Activated gamma-delta T cell treated with Interleukin-2 at 50 U/mL for 16 hours (primary cell): ENCODE measurements around the gene NFASC.
A peak's percentile ranks its signal among the peaks of the same experiment; 100 is the strongest.

ENCODE experiments used
- DNase-seq: peaks from one replicate; pipeline ENCODE4 v3.0.0-alpha.2; 2020

The NFASC gene

DNA sequence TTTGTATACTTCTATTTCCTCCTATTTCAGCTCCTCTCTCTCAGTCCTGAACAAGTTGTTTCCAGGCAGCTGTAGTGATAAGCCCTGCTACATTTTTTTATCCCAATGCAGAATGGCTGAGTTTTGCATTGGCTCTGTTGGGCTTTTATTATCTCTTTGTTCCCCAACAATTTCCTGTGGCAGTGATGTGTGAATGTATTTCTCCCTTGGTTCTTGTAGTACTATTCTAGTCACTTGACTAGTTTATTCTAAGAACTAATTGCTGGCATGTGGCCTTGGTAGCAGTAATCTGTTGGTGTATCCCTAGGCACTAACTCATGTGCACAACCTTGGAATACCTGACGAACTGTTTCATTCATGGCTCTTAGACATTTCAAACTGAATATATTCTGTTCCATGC lies 60.7 kb downstream of the NFASC start:
- DNase-seq, result no peak

GRCh38 chr1:204931768-204932572 lies 61.3 kb downstream of the NFASC start:
- no peak for DNase-seq

- no peak for DNase-seq
Observed at GRCh38 chr1:204932573-204932909, 61.9 kb downstream of the NFASC start.

DNA sequence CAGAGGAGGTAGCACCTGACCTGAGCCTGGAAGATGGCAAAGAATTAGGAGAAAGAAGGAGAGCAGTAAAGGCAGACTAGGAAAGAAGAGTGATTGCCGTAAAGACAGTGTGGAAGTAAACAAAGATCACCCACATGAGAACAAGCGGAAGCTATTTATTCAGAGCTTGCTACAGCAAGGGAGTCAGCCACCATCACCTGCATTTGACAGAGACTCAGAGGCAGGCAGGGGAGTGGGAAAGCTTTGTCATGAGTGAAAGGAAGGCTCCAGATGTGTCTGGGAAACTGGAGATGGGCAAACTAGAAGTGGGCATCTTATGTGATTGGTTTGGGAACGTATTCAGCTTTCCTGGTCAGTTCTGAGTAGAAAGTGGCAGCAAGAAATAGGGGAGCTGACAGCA lies 64.5 kb downstream of the NFASC start:
- no peak for DNase-seq

GRCh38 chr1:204936765-204937164 lies 66.1 kb downstream of the NFASC start:
- DNase-seq, result no peak

- DNase-seq, result no peak
Observed at GRCh38 chr1:204937901-204938300, 67.2 kb downstream of the NFASC start.

DNA sequence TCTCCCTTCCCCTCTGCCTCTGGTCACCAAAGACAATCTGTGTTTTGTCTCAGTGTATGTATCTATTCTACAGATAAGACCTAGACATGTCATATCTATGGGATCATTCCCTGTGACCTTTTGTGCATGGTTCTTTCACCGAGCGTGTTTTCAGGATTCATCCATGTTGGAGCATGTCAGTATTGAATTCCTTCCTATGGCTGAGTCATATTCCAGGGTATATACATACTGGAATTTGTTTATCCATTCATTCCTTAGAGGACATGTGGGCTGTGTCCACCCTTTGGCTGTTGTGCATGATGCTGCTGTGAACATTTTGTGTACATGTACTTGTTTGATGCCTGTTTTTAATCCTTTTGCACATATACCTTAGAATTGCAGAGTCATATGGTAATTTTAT lies 69.9 kb downstream of the NFASC start:
- no peak for DNase-seq

DNA sequence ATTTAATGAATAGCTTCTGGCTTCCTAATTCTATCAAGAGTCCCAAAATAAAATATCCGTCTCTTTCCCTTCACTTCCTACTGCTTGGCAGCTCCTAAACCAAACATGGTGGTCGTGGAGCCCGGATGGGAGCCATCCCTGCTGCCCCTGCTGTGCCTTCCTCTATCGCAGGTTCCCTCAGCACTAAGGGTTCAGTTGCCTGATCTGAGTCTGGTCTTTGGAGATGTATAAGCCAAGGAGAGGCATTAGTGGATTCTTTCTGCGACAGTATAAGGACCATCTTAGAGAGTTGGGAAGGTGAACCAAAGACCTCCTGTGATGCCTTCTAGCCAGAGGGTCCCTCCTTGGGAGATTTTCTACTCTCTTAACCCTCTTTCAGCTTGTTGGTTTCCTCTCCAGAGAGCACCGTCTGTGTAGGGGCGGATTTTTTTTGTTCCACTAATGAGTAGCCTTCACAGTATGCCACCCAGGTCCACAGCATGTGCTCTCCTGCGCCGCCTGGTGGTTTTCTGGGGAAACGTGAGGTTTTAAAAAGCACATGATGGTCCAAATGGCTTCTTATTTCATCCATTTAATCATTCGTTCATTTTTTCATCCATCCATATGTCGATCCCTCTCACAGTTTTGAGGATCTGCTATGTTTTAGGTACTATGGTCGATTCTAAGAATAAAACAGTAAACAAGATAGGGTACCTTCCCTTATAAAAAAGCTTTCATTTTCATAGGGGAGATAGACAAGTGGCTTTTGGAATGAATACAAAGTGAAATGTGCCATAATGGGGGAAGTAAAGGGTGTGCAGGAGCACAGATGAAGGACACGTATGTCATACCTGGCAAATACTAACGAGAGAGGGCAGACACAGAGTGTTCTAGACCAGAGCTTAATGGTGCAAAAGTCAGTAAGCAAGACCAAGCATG lies 71.0 kb downstream of the NFASC start:
- DNase-seq, result peak; percentile 27

- no peak for DNase-seq
Observed at GRCh38 chr1:204943495-204943894, 72.8 kb downstream of the NFASC start.

DNA sequence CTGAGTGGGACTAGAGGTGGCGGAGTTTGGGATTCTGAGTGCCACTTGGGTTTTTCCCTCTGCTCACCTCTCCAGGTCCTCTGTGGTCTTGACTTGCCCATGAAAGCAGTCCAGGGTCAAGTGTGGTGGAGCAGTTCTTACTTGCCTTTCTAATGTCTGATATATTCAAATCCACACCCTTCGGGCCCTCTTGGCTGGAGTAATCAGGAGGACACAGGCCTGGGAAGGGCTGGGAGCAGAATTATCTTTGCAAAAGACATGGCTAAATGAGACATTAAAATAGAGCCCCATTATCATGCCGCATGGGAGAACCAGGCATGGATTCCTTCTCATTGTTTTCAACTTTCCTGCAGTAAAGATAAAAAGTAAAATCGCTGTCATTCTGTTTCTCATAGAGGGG lies 74.0 kb downstream of the NFASC start:
- no peak for DNase-seq

DNA sequence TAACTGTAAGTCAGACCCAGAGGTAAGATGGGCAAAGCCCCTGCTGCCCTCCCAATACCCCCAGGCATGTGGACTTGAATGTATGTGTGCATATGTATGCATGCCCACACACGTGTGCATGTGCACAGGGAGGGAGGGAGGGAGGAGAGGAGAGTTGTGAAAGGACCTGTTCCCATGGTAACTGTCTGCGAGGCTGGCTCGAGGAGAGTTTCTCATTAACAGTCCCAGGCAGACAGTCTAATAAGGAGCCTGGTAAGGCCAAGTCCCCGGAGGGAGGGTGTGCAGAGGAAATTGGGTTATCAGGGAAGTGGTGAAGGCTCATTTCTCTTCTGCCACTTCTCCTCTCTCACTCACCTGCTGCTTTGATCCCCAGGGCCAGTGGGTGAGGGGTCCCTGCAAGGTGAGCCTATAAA lies 74.9 kb downstream of the NFASC start:
- DNase-seq, result no peak

GRCh38 chr1:204946640-204947039 lies 76.0 kb downstream of the NFASC start:
- no peak for DNase-seq

- no peak for DNase-seq
Observed at GRCh38 chr1:204947338-204947737, 76.7 kb downstream of the NFASC start.

DNA sequence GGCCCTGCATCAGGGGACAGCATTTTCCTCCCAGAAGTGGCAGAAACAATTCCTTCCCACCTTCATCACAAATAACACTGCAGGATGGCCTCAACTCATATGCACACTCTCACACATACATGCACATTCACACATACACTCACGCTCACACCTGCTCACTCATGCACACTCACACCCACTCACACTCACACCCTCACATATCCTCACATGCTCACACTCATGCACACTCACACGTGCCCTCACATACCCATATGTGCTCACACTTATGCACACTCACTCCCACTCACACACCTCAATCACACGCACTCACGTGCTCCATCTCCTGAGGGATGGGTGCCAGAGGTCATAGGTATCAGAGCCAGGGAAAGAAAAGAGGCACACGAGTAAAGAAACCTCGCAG lies 77.1 kb downstream of the NFASC start:
- no peak for DNase-seq

DNA sequence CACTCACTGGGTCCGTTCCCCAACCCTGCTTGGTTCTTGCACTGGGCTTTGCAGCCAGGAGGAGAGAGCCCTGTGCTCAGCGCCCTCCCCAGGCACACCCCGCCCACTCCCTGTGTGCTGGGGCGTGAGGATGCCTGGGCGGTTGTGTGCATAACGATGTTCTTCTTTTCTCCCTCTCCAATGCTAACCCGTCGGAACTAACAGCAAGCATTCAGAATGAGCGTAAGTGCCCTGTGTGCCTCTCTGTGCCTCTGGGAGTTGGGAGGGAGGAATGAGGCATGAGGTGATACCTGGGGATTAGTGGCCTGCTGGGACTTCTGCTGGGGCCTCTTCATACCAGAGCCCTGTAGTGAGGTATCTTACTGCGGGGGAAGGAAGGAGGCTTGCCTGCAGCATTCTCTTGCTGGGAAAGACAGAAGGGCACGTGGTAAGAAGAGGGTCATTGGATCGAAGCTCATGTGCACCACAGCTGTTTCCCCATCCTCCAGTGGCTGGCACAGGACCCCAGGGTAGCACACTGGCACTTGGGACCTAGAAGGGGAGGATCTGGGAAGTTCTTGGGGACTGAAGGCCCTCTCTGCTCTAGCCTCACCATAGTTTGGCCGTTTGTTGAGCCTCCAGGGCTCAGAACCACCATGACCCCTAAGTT lies 79.8 kb downstream of the NFASC start:
- DNase-seq, result no peak

GRCh38 chr1:204958317-204959307 lies 88.0 kb downstream of the NFASC start:
- DNase-seq, result no peak

DNA sequence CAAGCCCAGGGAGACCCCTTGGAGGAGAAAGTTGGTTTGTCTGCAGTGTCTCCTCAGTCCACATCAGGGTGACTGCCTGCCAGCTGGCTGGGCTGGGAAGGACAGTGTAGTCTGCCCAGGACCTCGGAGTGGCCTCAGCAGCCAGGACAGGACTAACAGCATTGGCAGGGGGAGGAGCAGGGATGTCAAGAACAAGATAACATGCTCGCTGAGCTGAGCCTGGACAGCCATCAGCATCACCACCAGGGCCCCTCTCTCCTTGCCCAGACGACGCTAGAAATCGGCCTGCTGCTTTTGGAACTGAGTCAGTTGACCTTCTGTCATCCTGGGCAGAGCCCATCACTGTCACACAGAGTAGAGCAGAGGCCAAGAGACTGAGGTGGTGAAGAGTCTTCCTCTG lies 88.7 kb downstream of the NFASC start:
- no peak for DNase-seq

DNA sequence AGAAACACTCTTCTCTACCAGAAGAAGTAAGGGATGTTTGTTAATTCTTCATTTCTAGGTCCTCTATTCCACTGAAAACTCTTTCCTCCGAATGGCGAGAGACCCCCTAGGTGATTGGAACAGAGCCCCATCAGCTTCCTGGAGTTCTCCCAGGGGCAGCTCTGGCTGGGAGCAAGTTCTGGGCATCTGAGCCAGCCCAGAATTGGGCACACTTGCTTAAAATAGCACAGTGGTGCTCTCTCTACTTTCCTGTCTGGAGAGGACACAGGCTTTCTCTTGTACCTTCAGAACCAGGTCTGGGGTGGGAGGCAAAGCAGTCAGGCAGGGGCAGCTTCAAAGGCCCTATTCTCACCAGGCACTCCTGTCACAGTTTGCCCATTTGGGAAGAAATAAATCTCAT lies 89.2 kb downstream of the NFASC start:
- no peak for DNase-seq

DNA sequence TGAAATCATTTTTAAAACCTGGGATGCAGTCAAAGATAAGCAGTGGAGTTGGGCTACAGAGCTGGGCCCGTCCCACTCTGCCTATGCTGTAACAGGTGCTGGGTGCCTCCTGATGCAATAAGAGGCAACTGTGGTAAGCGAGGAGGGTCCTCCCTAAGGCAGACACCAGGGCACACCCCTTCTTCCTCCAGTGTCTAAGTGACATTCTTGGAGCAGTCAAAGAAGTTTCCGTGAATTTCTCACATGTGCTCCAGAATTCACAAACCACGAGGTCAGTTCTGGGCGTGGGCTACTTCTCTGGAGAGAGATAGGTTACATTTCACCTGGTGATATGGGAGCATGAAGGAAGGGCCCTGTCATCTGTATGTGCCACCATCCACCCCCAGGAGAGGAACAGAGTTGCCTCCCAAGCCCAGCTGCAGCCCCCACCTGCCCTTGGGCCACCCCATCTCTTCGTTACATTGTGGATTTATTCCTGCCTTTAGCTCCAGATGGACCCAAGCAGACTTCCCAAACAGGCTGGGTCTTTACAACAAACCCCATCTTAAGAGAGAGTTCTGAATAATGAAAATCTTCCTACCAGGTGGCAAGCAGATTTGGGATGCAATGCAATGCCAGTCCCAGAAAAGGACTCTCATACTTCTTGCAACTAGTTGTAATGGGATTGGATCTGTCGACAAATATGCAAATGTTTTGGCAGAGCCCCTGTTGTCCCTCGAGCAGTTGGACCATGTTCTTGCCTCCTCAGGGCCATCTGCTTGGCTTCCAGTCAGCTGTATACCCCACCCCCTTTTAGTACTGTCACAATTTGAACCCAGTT lies 89.9 kb downstream of the NFASC start:
- DNase-seq, result no peak

DNA sequence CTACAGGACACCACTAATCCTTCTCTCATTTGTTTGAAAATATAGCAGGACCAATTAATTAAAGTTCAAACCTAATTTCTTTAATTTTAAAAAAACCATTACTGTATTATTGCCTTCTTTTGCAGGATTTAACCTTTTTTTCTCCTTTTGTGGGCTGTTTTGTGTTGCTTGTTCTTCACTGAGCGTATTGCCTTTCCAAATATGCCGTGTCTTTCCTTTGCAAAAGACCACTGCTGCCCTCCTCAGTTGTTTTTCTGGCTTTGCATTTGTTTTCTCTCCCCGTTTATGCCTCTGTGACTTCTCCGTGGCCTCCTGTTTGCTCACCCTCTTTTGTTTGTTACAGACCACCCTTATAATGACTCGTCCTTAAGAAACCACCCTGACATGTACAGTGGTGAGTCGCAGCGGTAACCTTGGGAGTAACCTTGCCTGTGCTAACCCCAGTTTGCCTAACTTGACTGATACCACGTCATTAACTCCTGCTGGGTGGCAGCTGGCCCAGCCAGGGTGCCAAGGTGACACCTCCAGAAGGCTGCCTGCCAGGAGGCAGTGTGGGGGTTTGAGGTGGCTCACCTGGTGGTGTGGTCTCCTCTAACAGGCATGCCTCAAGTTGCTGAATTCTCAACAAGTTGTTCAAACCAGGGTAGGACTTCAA lies 91.2 kb downstream of the NFASC start:
- no peak for DNase-seq
